Measurements from ENCODE around the gene SSC5D.

- TF ChIP-seq, protein P1, sequence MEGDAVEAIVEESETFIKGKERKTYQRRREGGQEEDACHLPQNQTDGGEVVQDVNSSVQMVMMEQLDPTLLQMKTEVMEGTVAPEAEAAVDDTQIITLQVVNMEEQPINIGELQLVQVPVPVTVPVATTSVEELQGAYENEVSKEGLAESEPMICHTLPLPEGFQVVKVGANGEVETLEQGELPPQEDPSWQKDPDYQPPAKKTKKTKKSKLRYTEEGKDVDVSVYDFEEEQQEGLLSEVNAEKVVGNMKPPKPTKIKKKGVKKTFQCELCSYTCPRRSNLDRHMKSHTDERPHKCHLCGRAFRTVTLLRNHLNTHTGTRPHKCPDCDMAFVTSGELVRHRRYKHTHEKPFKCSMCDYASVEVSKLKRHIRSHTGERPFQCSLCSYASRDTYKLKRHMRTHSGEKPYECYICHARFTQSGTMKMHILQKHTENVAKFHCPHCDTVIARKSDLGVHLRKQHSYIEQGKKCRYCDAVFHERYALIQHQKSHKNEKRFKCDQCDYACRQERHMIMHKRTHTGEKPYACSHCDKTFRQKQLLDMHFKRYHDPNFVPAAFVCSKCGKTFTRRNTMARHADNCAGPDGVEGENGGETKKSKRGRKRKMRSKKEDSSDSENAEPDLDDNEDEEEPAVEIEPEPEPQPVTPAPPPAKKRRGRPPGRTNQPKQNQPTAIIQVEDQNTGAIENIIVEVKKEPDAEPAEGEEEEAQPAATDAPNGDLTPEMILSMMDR (IDR thresholded peaks at IDR 0.05) = no peak
- no peak for TF ChIP-seq POLR2A (IDR thresholded peaks at IDR 0.05)
Observed at GRCh38 chr19:55444646-55445045, 43.6 kb upstream of the SSC5D start.

All from thyroid gland (tissue), 4 donors.